Measurements from ENCODE around the gene GPS1.

Gene GPS1

GRCh38 chr17:82047379-82047778 lies 4.3 kb upstream of the GPS1 start:
- DNase-seq: no peak

GRCh38 chr17:82047914-82048570 lies 3.7 kb upstream of the GPS1 start:
- DNase-seq: no peak

DNA sequence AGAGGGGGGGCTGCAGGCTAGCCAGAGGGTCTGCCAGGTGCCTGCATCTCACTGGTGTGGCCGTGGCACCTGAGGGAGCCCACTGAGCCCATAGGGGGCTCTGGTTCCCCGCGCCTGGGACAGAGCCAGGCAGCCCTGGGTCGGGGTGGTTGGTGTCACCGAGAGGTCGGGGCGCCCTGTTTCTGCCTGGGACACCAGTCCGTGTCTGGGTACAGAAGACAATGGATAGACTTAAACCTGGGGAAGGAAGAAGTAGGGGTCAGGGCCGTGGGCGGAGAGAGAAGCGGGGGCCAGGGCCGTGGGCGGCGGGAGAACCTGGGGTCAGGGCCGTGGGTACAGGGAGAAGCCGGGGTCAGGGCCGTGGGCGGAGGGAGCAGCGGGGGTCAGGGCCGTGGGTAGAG lies 3.1 kb upstream of the GPS1 start:
- DNase-seq: no peak

- no peak for DNase-seq
Observed at GRCh38 chr17:82049106-82049505, 2.6 kb upstream of the GPS1 start.

DNA sequence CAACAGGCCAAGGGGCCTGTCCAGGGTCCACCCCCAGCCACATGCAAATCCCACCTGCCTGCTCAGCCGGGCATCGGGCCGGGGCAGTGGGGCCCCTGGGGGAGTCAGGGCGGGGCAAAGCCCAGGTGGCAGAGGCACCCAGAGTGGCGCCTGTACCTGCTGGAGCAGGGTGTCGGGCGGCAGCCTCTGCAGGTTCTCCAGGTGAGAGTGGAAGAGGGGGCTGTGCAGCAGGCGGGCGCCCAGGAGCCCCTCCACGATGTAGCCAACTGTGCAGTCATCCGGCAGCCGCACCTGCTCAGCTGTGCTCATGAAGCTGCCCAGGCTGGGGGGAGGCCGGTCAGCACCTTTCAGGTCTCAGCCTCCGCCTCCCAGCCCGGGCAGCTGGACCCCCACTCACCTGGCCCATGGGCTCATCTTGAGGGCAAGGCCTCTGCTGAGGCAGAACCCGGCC lies 2.2 kb upstream of the GPS1 start:
- peak; percentile 2 for DNase-seq

DNA sequence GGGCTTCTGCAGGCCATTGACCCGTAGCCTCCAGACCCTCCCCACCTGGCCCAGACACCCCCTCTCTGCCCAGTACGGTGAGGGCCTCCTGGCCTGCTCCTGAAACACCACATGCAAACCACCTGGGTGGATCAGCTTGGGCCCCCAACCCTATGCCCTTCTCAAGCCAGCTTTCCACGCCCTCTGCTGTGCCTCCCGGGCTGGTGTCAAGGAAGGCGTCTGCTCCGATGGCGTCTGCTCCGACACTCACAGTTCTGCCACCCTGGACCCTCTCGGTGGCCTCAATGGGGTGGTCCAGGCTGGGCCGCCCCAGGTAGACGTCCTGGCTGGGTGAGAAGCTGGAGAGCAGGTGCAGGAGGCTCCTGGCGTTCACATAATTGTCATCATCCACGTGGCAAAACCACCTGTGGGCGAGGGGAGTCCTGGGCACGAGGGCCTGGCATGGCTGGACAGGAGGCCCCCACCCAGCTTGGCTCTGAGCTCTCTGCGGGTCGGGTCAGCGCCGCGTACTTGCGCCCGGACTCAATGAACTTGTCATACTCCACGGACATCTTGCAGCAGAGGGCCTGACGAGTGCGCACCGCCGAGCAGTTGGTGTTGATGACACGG lies 1.4 kb upstream of the GPS1 start:
- DNase-seq: no peak

- no peak for DNase-seq
Observed at GRCh38 chr17:82050761-82051641, 697 bp upstream of the GPS1 start.

DNA sequence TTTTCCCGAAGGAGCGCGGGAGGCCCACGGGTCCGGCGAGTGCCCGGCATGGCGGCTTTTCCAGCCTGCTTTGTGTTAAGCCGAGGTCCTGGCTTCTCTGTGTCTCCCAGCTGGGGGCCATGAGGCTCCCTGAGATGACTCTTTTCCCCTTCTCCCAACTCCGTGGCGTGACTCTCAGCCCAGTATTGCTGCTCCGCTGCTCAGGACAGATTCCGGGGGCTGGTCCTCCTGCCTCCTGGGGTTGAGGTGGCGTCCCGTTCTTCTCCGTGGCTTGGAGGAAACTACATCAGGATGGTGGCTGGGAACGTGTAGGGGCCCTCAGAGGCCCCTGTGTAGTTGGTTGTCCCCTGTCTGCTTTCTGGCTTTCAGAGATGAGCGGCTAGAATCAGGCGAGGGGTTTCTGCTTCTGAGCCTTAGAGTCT lies 951 bp downstream of the GPS1 start:
- DNase-seq: peak; percentile 2

DNA sequence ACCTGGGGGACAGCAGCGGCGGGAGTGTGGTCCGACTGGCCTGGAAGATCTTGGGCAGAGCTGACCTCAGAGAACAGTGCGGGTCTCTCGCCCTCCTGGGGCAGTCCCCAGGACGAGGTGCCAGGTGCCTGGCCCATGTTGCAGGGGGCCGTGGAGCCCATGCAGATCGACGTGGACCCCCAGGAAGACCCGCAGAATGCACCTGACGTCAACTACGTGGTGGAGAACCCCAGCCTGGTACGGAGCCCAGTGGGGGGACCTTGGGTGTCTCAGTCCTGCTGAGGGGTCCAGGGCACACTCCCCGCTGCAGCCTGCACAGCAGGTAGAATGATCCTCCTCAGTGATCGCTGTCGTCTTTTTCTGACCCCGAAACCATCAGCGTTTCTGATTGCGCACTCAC lies 1.4 kb downstream of the GPS1 start:
- no peak for DNase-seq

- DNase-seq: no peak
Observed at GRCh38 chr17:82053556-82054263, 2.0 kb downstream of the GPS1 start.

- DNase-seq: peak; percentile 8
Observed at GRCh38 chr17:82054351-82055022, 2.8 kb downstream of the GPS1 start.

DNA sequence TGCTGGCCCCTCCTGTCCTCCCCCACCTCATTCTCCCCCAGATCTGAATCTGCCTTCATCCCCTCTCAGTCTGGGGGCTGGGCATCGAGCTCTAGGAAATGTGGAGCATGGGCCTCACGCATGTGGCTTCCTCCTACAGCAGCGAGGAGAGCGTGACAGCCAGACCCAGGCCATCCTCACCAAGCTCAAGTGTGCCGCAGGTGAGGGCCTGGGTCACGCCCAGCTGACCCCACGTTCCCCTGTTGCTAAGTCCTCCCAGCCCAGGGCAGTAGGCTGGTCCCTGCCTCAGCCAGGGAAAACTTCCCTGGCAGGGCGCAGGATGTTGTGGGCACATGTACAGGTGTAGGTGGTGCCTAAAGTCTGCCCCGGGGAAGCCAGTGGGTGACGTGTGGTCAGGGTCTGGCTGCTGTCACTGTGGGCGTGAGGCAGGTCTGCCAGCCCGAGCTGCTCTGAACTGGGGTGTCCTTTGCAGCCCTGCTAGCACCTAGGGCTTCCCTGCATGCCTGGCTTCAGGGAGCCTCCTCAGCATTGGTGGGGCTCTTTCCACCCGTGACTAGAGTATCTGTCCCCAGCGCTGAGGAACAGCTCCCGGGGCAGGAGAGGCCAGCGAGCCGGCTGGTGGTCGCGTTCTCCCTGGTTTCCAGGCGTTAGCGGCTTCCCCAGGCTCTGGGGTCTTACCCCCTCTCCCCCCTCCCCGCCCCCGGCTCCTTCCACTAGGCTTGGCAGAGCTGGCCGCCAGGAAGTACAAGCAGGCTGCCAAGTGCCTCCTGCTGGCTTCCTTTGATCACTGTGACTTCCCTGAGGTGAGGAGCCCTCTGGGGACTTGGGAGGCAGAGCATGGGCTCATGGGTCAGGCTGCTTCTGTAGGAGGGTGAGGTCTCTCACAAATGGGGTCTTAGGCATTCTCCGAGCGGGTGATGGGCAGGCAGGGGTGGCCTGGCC lies 3.6 kb downstream of the GPS1 start:
- DNase-seq: peak; percentile 4

DNA sequence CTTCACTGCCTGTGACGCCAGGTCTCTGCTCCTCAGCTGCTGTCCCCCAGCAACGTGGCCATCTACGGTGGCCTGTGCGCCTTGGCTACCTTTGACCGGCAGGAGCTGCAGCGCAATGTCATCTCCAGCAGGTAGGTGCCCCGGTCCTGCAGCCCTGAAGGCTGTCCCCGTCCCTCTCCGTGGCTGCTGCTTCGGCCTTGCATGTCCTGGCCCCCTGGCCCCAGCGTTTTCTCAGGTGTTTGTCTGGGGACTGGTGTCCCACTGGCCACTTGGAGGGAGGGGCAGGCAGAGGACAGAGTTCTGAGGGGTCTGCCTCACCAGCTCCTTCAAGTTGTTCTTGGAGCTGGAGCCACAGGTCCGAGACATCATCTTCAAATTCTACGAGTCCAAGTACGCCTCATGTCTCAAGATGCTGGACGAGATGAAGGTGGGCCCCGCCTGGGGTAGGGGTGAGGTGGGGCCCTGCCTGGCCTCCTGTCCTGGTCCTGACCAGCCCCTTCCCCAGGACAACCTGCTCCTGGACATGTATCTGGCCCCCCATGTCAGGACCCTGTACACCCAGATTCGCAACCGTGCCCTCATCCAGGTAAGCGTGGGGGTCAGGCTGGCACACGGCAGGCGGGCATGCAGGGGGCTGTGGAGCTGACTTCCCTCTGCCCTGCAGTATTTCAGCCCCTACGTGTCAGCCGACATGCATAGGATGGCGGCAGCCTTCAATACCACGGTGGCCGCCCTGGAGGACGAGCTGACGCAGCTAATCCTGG lies 4.4 kb downstream of the GPS1 start:
- DNase-seq: peak; percentile 4

DNA sequence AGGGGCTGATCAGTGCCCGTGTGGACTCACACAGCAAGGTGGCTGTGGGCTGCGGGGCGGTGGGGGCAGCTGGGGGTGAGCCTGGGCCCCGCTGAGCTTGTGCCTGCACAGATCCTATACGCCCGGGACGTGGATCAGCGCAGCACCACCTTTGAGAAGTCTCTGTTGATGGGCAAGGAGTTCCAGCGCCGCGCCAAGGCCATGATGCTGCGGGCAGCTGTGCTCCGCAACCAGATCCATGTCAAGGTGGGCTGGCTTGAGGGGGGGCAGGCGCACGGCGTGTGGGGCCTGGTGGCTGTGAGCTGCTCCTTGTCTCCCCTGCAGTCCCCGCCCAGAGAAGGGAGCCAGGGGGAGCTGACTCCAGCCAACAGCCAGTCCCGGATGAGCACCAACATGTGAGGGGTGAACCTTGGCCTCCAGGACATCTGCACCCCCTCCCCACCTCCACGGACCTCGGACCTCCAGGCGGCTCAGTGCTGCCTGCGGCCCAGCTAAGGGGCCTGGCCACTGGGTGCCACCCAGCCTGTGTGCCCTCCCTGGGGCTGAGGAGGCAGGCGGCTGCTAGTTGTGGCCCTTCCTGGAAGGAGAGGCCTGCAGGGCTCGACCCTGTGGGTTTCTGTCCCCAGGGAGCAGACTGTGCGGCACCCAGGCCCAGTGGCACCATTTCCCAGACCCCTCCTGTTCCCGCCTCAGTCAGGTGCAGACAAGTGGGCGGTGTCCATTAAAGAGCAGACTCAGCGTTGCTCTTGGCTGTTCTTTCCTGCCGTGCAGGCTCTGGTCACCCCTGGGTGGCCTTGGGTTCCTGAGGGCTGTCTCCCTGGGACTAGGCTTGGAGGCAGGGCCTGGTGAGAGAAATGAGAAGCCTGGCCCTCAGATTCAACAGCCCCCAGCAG lies 5.3 kb downstream of the GPS1 start:
- DNase-seq: peak; percentile 7

DNA sequence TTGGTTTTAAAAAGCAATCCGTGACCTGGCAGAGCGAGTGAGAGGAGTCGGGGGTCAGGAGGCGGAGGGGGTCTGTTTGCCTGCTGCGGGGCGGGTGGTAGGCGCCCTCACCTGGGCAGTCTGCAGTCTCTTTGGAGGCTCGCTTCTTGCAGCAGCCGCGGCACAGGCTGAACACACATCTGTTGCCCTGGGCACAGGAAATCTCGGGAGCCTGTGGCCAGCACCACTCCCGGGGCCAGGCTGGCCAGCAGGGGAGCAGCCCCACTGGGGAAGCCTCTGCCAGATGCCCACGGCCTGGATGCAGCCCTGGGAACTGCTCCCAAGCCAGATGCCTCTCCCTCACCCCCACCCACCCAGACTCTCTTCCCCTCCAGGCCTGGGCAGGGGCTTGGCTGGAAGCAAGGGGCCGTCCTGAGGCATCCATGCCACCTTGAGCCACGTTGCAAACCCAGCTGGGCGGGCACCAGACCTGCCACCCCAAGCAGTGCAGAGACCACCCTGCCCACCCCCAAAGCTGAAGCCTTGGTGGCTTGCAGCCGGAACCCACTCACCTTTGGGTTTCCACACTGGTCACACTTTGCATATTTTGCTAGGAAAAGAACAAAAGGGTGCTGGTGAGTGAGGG lies 6.6 kb downstream of the GPS1 start:
- peak; percentile 4 for DNase-seq

DNA sequence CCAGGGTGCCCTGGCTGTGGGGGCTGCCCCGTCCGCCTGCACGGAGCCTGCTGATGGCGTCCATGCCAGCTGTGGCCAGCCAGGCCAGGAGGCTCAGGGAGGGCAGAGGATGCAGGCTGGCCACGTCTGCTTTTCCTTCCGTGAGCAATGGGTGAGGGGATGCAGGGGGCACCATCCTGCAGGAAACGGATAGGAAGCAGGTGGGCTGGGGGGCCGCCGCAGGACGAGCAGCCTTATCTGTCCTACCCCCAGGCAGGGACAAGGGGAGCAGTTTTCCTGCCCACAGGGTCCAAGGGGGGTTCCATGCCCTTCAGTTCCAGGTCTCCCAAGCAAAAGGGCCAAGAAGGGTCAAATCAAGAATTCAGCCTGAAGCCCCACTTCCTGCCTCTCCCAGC lies 7.2 kb downstream of the GPS1 start:
- DNase-seq: peak; percentile 2

GRCh38 chr17:82059272-82060000 lies 7.7 kb downstream of the GPS1 start:
- peak; percentile 4 for DNase-seq

- no peak for DNase-seq
Observed at GRCh38 chr17:82060001-82060380, 8.3 kb downstream of the GPS1 start.

Data from stimulated activated CD4-positive, alpha-beta T cell treated with anti-CD3 and anti-CD28 coated beads, Interleukin-15, amount 100 ng/mL, for 24 hours (primary cell).